MM.1S (cell line): Measurements from ENCODE around the gene TSPAN15.

Experiments
- EZH2 ChIP-seq: fragments of 300-600 bp; sonication (generic); optimal IDR thresholded peaks from 2 replicates; pipeline ENCODE3; 2017; ENCODE audit warnings: low read depth, mild to moderate bottlenecking, antibody characterized with exemption, low read length, mixed read lengths
- EZH2phosphoT487 ChIP-seq: fragments of 300-600 bp; sonication (generic); IDR thresholded peaks from 2 replicates; pipeline ENCODE4 v1.6.1; 2018; ENCODE audit warnings: antibody characterized with exemption, low read length
- TF ChIP-seq, protein P1 (sequence below): fragments of 300-600 bp; sonication (generic); IDR thresholded peaks from 2 replicates; pipeline ENCODE4 v1.5.1; 2016; ENCODE audit warnings: antibody characterized with exemption, low read length, mixed read lengths

DNA sequence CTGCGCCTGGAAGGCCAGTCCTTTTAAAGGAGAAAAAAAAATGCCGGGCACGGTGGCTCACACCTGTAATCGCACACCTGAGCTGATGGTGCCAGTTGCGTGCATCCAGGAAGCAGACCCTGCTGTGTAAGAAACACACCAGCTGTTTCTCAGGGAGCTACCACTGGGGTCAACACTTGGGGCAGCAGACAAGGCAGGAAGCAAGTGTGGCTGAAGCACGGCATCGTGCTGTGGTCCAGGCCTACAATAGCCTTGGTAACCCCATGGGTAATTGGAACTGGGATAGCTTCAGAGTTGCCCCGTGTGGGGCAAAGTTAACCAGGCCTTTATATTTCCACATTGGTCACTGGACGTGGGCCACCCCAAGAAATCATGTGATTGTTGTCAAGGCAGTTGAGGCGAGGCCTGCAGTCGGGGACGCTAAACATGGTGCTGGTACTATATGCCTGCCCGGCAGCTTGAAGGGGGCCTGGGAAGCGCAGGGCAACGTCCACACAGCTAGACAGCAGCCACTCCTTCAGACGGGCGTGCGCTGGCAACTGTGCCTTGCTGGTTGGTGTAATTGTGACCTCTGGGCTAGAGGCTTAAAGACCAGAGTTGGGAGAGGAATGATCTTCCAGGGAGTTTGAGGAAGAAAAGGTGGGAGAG is 32.0 kb upstream of the TSPAN15 start:
- TF ChIP-seq, protein P1, sequence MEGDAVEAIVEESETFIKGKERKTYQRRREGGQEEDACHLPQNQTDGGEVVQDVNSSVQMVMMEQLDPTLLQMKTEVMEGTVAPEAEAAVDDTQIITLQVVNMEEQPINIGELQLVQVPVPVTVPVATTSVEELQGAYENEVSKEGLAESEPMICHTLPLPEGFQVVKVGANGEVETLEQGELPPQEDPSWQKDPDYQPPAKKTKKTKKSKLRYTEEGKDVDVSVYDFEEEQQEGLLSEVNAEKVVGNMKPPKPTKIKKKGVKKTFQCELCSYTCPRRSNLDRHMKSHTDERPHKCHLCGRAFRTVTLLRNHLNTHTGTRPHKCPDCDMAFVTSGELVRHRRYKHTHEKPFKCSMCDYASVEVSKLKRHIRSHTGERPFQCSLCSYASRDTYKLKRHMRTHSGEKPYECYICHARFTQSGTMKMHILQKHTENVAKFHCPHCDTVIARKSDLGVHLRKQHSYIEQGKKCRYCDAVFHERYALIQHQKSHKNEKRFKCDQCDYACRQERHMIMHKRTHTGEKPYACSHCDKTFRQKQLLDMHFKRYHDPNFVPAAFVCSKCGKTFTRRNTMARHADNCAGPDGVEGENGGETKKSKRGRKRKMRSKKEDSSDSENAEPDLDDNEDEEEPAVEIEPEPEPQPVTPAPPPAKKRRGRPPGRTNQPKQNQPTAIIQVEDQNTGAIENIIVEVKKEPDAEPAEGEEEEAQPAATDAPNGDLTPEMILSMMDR = no peak
- TF ChIP-seq EZH2 (no peak), EZH2phosphoT487 (no peak)
